ENCODE measurements around the gene FILIP1L. TPM values are rescaled to one million over a fixed set of nuclear protein-coding genes. Genes with fewer than 3 reads are reported as not detected.

FILIP1L gene
- total and polyA plus RNA-seq, 5 donors, result 42.2 to 88.3 (median 56.4) TPM

DNA sequence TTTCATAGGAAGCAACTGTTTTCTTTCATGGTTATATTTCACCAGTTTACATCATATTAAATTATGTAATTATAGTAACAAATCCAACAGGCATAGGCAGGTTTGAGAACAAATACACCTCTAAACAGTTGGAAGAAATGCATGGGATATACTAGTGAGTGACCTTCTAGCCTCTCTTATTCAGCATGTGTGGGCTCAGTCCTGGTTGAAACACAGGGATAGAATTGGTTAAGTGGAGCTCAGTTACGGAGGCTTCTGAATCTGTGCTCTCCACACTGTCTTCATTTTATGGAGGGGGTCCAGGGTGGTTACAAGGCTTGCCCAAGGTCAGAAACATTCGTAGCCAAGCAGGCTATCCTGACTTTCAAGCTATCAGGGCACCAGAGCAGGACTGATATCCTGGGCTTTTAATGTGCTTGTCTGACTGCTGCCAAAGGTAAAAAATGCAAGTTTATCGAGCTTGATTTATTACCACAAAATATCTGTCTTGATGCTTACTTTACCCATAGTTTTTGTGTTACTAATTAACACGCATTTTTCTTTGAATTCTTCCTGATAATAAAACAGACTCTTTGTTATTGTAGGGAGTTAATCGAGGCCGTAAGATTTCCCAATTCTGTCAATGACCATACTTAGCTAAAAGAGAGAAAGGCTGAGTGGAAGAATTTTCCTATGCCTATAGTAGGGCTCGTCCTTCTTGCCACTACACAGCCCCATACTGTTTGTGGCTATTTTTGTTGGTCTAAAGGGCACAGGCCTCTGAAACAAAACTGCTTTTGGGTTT lies 89.6 kb downstream of the FILIP1L start:
- intact Hi-C loops (cut with DNase I), result loop anchor here in 1 of 4 donors (10.0 kb wide), 1 partner anchor 150 kb away; no protein-coding TSS in a partner anchor
- Histone ChIP-seq H3K27me3 (ENCODE audit: control insufficient read depth, insufficient read depth) (no peaks in the 10 kb centered on the region), H3K9me3 (ENCODE audit: control insufficient read depth, low read length) (no peaks in the 10 kb centered on the region), H3K4me1 (ENCODE audit: control insufficient read depth, insufficient read depth, low read length) (peaks cover 2% of the 10 kb centered on the region), H3K4me3 (ENCODE audit: low read length) (no peak overlapping the region), H3K27ac (ENCODE audit: low read length) (peak overlapping the region; percentile 51)
- WGBS, result 44% methylated on average over 7 of the region's 7 CpGs
- ATAC-seq, result peak; percentile 65 to 66
- no peak for DNase-seq

GRCh38 chr3:100023595-100023994 lies 90.7 kb downstream of the FILIP1L start:
- WGBS, result 97% methylated on average over 1 of the region's 1 CpG
- ATAC-seq, result no peak
- DNase-seq, result no peak
- Histone ChIP-seq H3K4me1 (ENCODE audit: control insufficient read depth, insufficient read depth, low read length) (peaks cover 2% of the 10 kb centered on the region), H3K4me3 (ENCODE audit: low read length) (no peak overlapping the region), H3K27ac (ENCODE audit: low read length) (no peak overlapping the region), H3K27me3 (ENCODE audit: control insufficient read depth, insufficient read depth) (no peaks in the 10 kb centered on the region), H3K9me3 (ENCODE audit: control insufficient read depth, low read length) (no peaks in the 10 kb centered on the region)
- intact Hi-C loops (cut with DNase I), result loop anchor here in 1 of 4 donors (10.0 kb wide), 1 partner anchor 149 kb away; no protein-coding TSS in a partner anchor

- H3K4me3 ChIP-seq (ENCODE audit: low read length), result no peak overlapping the region
- peaks cover 2% of the 10 kb centered on the region for H3K4me1 ChIP-seq (ENCODE audit: control insufficient read depth, insufficient read depth, low read length)
- ATAC-seq (no peak), DNase-seq (no peak)
- H3K9me3 ChIP-seq (ENCODE audit: control insufficient read depth, low read length), result no peaks in the 10 kb centered on the region
- H3K27ac ChIP-seq (ENCODE audit: low read length), result no peak overlapping the region
- WGBS, result 50% methylated on average over 5 of the region's 5 CpGs
- no peaks in the 10 kb centered on the region for H3K27me3 ChIP-seq (ENCODE audit: control insufficient read depth, insufficient read depth)
- intact Hi-C loops (cut with DNase I), result loop anchor here in 1 of 4 donors (10.0 kb wide), 1 partner anchor 148 kb away; no protein-coding TSS in a partner anchor
Observed at GRCh38 chr3:100023150-100023549, 91.2 kb downstream of the FILIP1L start.

- H3K9me3 ChIP-seq (ENCODE audit: control insufficient read depth, low read length), result no peaks in the 10 kb centered on the region
- no peak for ATAC-seq
- no peak overlapping the region for H3K27ac ChIP-seq (ENCODE audit: low read length)
- no peak for DNase-seq
- no peaks in the 10 kb centered on the region for H3K27me3 ChIP-seq (ENCODE audit: control insufficient read depth, insufficient read depth)
- peaks cover 2% of the 10 kb centered on the region for H3K4me1 ChIP-seq (ENCODE audit: control insufficient read depth, insufficient read depth, low read length)
- no peak overlapping the region for H3K4me3 ChIP-seq (ENCODE audit: low read length)
- intact Hi-C loops (cut with DNase I), result loop anchor here in 1 of 4 donors (10.0 kb wide), 1 partner anchor 148 kb away; no protein-coding TSS in a partner anchor
Observed at GRCh38 chr3:100022506-100022905, 91.8 kb downstream of the FILIP1L start.

DNA sequence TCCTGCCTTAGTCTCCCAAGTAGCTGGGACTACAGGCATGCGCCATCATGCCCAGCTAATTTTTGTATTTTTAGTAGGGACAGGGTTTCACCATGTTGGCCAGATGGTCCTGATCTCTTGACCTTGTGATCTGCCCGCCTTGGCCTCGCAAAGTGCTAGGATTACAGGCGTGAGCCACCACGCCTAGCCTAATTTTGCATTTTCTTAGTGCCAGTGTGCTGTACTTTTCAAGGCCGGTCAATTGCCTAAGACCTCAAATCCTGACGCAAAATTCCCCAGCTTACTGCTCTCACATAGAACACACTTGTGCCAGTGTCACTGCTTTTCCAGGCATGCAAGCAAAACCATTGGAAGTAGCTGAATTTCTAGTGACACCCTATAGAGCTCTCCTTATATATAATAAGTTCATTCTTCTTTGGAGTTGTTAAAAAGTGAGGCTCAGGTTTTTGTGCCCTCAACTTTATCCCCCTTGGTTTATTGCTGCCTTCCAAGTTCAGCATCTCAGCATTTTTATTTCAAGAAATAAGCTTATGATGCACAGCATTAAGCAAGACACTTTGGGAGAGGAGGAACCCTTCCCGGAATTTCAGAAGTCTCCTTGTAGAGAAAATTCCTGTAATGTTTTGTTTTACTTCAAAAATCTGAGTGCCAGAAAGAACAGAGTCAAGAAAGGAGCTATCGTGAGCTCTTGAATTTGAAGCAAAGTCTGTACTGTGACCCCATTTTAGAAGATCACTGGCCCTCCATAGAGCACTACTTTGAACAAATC lies 93.2 kb downstream of the FILIP1L start:
- no peak for DNase-seq
- no peak overlapping the region for H3K27ac ChIP-seq (ENCODE audit: low read length)
- H3K4me1 ChIP-seq (ENCODE audit: control insufficient read depth, insufficient read depth, low read length), result peaks cover 2% of the 10 kb centered on the region
- intact Hi-C loops (cut with DNase I), result loop anchor here in 1 of 4 donors (10.0 kb wide), 1 partner anchor 146 kb away; no protein-coding TSS in a partner anchor
- 87% methylated on average over 9 of the region's 9 CpGs for WGBS
- no peaks in the 10 kb centered on the region for H3K9me3 ChIP-seq (ENCODE audit: control insufficient read depth, low read length)
- ATAC-seq, result no peak
- no peaks in the 10 kb centered on the region for H3K27me3 ChIP-seq (ENCODE audit: control insufficient read depth, insufficient read depth)
- H3K4me3 ChIP-seq (ENCODE audit: low read length), result no peak overlapping the region

GRCh38 chr3:100019719-100020118 lies 94.6 kb downstream of the FILIP1L start:
- Histone ChIP-seq H3K27ac (ENCODE audit: low read length) (no peak overlapping the region), H3K4me3 (ENCODE audit: low read length) (no peak overlapping the region), H3K9me3 (ENCODE audit: control insufficient read depth, low read length) (no peaks in the 10 kb centered on the region), H3K4me1 (ENCODE audit: control insufficient read depth, insufficient read depth, low read length) (peaks cover 2% of the 10 kb centered on the region), H3K27me3 (ENCODE audit: control insufficient read depth, insufficient read depth) (no peaks in the 10 kb centered on the region)
- no peak for DNase-seq
- WGBS, result 90% methylated on average over 1 of the region's 1 CpG
- intact Hi-C loops (cut with DNase I), result loop anchor here in 1 of 4 donors (10.0 kb wide), 1 partner anchor 145 kb away; no protein-coding TSS in a partner anchor
- no peak for ATAC-seq

- Histone ChIP-seq H3K9me3 (ENCODE audit: control insufficient read depth, low read length) (no peaks in the 10 kb centered on the region), H3K4me3 (ENCODE audit: low read length) (no peak overlapping the region), H3K27me3 (ENCODE audit: control insufficient read depth, insufficient read depth) (no peaks in the 10 kb centered on the region), H3K27ac (ENCODE audit: low read length) (no peak overlapping the region), H3K4me1 (ENCODE audit: control insufficient read depth, insufficient read depth, low read length) (no peaks in the 10 kb centered on the region)
- intact Hi-C loops (cut with DNase I), result no loop called here
- DNase-seq (no peak), ATAC-seq (no peak)
Observed at GRCh38 chr3:100018806-100019205, 95.5 kb downstream of the FILIP1L start.

GRCh38 chr3:100010087-100010417 lies 104.2 kb downstream of the FILIP1L start:
- H3K27me3 ChIP-seq (ENCODE audit: control insufficient read depth, insufficient read depth), result no peaks in the 10 kb centered on the region
- H3K4me3 ChIP-seq (ENCODE audit: low read length), result no peak overlapping the region
- H3K27ac ChIP-seq (ENCODE audit: low read length), result no peak overlapping the region
- no peak for ATAC-seq
- 90% methylated on average over 1 of the region's 1 CpG for WGBS
- H3K4me1 ChIP-seq (ENCODE audit: control insufficient read depth, insufficient read depth, low read length), result peaks cover 2% of the 10 kb centered on the region
- DNase-seq, result no peak
- no peaks in the 10 kb centered on the region for H3K9me3 ChIP-seq (ENCODE audit: control insufficient read depth, low read length)
- intact Hi-C loops (cut with DNase I), result no loop called here

GRCh38 chr3:100009276-100010086 lies 104.8 kb downstream of the FILIP1L start:
- WGBS, result 74% methylated on average over 5 of the region's 5 CpGs
- Histone ChIP-seq H3K4me1 (ENCODE audit: control insufficient read depth, insufficient read depth, low read length) (peaks cover 2% of the 10 kb centered on the region), H3K27ac (ENCODE audit: low read length) (peak overlapping the region; percentile 7), H3K4me3 (ENCODE audit: low read length) (no peak overlapping the region), H3K27me3 (ENCODE audit: control insufficient read depth, insufficient read depth) (no peaks in the 10 kb centered on the region), H3K9me3 (ENCODE audit: control insufficient read depth, low read length) (no peaks in the 10 kb centered on the region)
- DNase-seq (no peak), ATAC-seq (no peak)
- intact Hi-C loops (cut with DNase I), result no loop called here

GRCh38 chr3:100008081-100008698 lies 106.1 kb downstream of the FILIP1L start:
- H3K9me3 ChIP-seq (ENCODE audit: control insufficient read depth, low read length), result no peaks in the 10 kb centered on the region
- peaks cover 2% of the 10 kb centered on the region for H3K4me1 ChIP-seq (ENCODE audit: control insufficient read depth, insufficient read depth, low read length)
- DNase-seq (no peak), ATAC-seq (peak in 1 of 2 donors; percentile 64)
- intact Hi-C loops (cut with DNase I), result no loop called here
- H3K27ac ChIP-seq (ENCODE audit: low read length), result no peak overlapping the region
- no peak overlapping the region for H3K4me3 ChIP-seq (ENCODE audit: low read length)
- H3K27me3 ChIP-seq (ENCODE audit: control insufficient read depth, insufficient read depth), result no peaks in the 10 kb centered on the region
